Measurements from ENCODE around the gene NEDD4L. TPM values are rescaled to one million over a fixed set of nuclear protein-coding genes. Genes with fewer than 3 reads are reported as not detected.

Gene NEDD4L
- total and polyA plus RNA-seq, 3 donors from 2014 or later = 14.3 to 43.1 (median 42.7) TPM

GRCh38 chr18:58103339-58103985 lies 59.4 kb downstream of the NEDD4L start:
- Histone ChIP-seq H3K36me3 (ENCODE audit: low read depth, missing control alignments) (no peaks in the 10 kb centered on the region), H3K9me3 (no peaks in the 10 kb centered on the region), H3K27ac (no peak overlapping the region), H3K27me3 (no peaks in the 10 kb centered on the region), H3K4me3 (no peak overlapping the region), H3K4me1 (no peaks in the 10 kb centered on the region)
- DNase-seq = no peak
- intact Hi-C loops (cut with DNase I; ENCODE audit: low total_unique reads) = no loop called here
- TF ChIP-seq CTCF (IDR thresholded peaks at IDR 0.05) = no peak
- TF ChIP-seq POLR2A (IDR thresholded peaks at IDR 0.05) = no peak
- WGBS, 2 donors = 58 to 62% methylated on average over 6 of the region's 6 CpGs

GRCh38 chr18:58104096-58104495 lies 60.1 kb downstream of the NEDD4L start:
- no peaks in the 10 kb centered on the region for H3K27me3 ChIP-seq
- no peak for DNase-seq
- intact Hi-C loops (cut with DNase I; ENCODE audit: low total_unique reads) = no loop called here
- TF ChIP-seq POLR2A (IDR thresholded peaks at IDR 0.05) (no peak), CTCF (IDR thresholded peaks at IDR 0.05) (no peak)
- WGBS, 2 donors = 83 to 84% methylated on average over 12 of the region's 12 CpGs
- no peaks in the 10 kb centered on the region for H3K9me3 ChIP-seq
- H3K4me3 ChIP-seq = no peak overlapping the region
- H3K4me1 ChIP-seq = no peaks in the 10 kb centered on the region
- no peak overlapping the region for H3K27ac ChIP-seq
- H3K36me3 ChIP-seq (ENCODE audit: low read depth, missing control alignments) = no peaks in the 10 kb centered on the region

GRCh38 chr18:58105206-58105887 lies 61.3 kb downstream of the NEDD4L start:
- WGBS, 2 donors = 64 to 73% methylated on average over 10 of the region's 10 CpGs
- Histone ChIP-seq H3K27ac (no peak overlapping the region), H3K36me3 (ENCODE audit: low read depth, missing control alignments) (no peaks in the 10 kb centered on the region), H3K9me3 (no peaks in the 10 kb centered on the region), H3K27me3 (no peaks in the 10 kb centered on the region), H3K4me1 (no peaks in the 10 kb centered on the region), H3K4me3 (no peak overlapping the region)
- DNase-seq = no peak
- no peak for TF ChIP-seq POLR2A (IDR thresholded peaks at IDR 0.05)
- no peak for TF ChIP-seq CTCF (IDR thresholded peaks at IDR 0.05)
- intact Hi-C loops (cut with DNase I; ENCODE audit: low total_unique reads) = no loop called here

- intact Hi-C loops (cut with DNase I; ENCODE audit: low total_unique reads) = no loop called here
- Histone ChIP-seq H3K27me3 (no peaks in the 10 kb centered on the region), H3K4me1 (no peaks in the 10 kb centered on the region), H3K9me3 (no peaks in the 10 kb centered on the region), H3K4me3 (no peak overlapping the region), H3K27ac (no peak overlapping the region), H3K36me3 (ENCODE audit: low read depth, missing control alignments) (no peaks in the 10 kb centered on the region)
- 44 to 53% methylated on average over 2 to 3 of the region's 3 CpGs for WGBS, 2 donors
- no peak for DNase-seq
- TF ChIP-seq CTCF (IDR thresholded peaks at IDR 0.05) (no peak), POLR2A (IDR thresholded peaks at IDR 0.05) (no peak)
Observed at GRCh38 chr18:58105888-58106260, 61.8 kb downstream of the NEDD4L start.

All from testis (tissue), 3 donors.